HEK293 (cell line): ENCODE results near the gene MLN.

Experiments used
- TF ChIP-seq, protein P1 (sequence below): fragments of 450-650 bp; formaldehyde crosslinking; IDR thresholded peaks from 2 replicates; pipeline ENCODE4 v1.5.1; 2016; ENCODE audit warnings: missing biosample characterization, missing genetic modification characterization
- TF ChIP-seq, protein P2 (sequence below): fragments of 450-650 bp; formaldehyde crosslinking; IDR thresholded peaks from 2 replicates; pipeline ENCODE4 v1.5.1; 2017; ENCODE audit warnings: missing biosample characterization, missing genetic modification characterization

DNA sequence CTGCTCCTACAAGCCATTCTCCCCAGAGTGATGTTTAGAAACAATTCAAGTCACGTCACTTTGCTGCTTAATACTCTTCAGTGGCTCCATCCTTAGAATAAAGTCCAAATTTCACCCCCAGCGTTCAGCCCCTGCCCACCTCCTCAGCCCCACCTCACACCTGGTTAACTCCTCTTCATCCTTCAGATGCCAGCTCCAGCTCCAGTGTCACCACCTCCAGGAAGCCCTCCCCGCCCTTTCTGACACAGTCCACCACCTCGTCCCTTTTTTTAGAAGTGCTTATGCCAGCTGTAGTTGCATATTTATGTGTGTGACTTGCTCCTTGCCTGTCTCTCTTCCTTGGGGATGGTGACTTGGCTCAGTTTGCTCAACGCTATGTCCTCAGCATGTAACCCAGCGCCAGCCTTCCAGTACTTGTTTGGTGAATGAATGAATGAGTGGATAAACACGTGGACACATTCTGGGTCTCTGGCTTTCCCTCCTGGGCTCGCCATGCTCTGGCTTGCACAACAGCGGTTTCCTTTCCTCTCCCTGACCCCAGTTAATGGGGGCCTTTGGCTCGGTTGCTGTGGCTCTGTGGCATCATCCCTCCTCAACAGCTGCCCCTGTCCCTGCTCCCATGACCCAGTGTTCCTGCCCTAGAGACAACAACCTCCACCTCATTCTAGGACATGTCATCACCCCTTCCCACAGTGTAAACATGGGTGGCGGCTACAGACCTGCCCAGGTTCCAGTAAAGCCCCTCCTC, 53.4 kb downstream of the MLN start:
- TF ChIP-seq, protein P1, sequence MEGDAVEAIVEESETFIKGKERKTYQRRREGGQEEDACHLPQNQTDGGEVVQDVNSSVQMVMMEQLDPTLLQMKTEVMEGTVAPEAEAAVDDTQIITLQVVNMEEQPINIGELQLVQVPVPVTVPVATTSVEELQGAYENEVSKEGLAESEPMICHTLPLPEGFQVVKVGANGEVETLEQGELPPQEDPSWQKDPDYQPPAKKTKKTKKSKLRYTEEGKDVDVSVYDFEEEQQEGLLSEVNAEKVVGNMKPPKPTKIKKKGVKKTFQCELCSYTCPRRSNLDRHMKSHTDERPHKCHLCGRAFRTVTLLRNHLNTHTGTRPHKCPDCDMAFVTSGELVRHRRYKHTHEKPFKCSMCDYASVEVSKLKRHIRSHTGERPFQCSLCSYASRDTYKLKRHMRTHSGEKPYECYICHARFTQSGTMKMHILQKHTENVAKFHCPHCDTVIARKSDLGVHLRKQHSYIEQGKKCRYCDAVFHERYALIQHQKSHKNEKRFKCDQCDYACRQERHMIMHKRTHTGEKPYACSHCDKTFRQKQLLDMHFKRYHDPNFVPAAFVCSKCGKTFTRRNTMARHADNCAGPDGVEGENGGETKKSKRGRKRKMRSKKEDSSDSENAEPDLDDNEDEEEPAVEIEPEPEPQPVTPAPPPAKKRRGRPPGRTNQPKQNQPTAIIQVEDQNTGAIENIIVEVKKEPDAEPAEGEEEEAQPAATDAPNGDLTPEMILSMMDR (tag by site-specific recombination): no peak
- TF ChIP-seq, protein P2, sequence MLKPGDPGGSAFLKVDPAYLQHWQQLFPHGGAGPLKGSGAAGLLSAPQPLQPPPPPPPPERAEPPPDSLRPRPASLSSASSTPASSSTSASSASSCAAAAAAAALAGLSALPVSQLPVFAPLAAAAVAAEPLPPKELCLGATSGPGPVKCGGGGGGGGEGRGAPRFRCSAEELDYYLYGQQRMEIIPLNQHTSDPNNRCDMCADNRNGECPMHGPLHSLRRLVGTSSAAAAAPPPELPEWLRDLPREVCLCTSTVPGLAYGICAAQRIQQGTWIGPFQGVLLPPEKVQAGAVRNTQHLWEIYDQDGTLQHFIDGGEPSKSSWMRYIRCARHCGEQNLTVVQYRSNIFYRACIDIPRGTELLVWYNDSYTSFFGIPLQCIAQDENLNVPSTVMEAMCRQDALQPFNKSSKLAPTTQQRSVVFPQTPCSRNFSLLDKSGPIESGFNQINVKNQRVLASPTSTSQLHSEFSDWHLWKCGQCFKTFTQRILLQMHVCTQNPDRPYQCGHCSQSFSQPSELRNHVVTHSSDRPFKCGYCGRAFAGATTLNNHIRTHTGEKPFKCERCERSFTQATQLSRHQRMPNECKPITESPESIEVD (tag by site-specific recombination): no peak
